Measurements from ENCODE around the gene STAC. TPM values are rescaled to one million over a fixed set of nuclear protein-coding genes. Genes with fewer than 3 reads are reported as not detected.

STAC gene
- total and polyA plus RNA-seq, 9 of the 15 experiments (the other 6 are each of a cell fraction or from before 2014, with no cell fraction given), result 0.11 TPM; not detected in 8

DNA sequence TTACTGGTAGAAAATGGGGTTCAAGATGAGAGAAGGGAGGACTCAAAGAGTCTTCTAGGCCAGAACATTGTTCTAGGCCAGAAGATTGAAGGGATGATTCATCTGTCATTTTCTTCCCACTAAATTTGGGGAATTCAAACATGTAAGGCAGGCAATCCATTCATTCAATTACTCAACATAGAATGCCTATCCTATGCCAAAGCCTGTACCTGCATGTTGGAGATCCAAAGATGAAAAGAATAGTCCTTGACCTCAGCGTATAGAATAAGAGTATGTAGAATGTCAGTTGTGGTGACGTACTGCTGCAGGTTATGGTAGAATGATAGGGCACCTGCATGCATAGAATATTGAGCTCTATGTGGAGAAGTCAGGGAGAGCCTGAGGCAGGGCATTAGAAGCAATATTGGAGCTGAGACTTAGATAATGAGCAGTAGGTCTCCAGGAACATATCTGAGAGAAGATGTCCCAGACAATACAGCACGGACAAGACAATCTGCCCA lies 49.7 kb downstream of the STAC start:
- FAIRE-seq (no peak), ATAC-seq (no peak), DNase-seq (ENCODE audit: extremely low read depth in 1 of 4, low spot score in 3 of 4) (no peak)
- 0% methylated on average over 3 of the region's 3 CpGs for WGBS (ENCODE audit: insufficient coverage, low coverage, missing lambda C conversion rate)
- Histone ChIP-seq H3K9me1 (ENCODE audit: control insufficient read depth, insufficient read depth, low read length) (no peaks in the 10 kb centered on the region), H4K20me1 (replicated peaks; ENCODE audit: control insufficient read depth, insufficient read depth, low read length) (no peaks in the 10 kb centered on the region), H3K9ac (ENCODE audit: insufficient read depth in 1 of 2, low read depth in 2 of 2, low read length in 2 of 2) (no peak overlapping the region), H3K79me2 (ENCODE audit: control insufficient read depth, insufficient read depth, low read length) (no peaks in the 10 kb centered on the region), H3K27me3 (ENCODE audit: control insufficient read depth in 2 of 2, insufficient read depth in 2 of 2, low read length in 2 of 2) (no peaks in the 10 kb centered on the region), H2AFZ (ENCODE audit: low read depth, low read length) (no peak overlapping the region), H3K9me3 (replicated peaks; ENCODE audit: control insufficient read depth, insufficient read depth, low read depth, low read length) (no peaks in the 10 kb centered on the region), H3K4me1 (replicated peaks in 1 of 2; ENCODE audit: control insufficient read depth in 2 of 2, insufficient read depth in 2 of 2, low read length in 2 of 2) (no peaks in the 10 kb centered on the region), H3K4me3 (no peak overlapping the region), H3K36me3 (ENCODE audit: control insufficient read depth, insufficient read depth, low read length) (no peaks in the 10 kb centered on the region), H3K4me2 (ENCODE audit: insufficient read depth, low read length) (no peak overlapping the region), H3K27ac (ENCODE audit: extremely low read depth, low read depth, low read length) (no peak overlapping the region)
- ChIA-PET CTCF (ENCODE audit: low intra/inter-chr PET ratio) (no interaction called here), POLR2A (no interaction called here)
- intact Hi-C loops (cut with micrococcal nuclease), result no loop called here
- BruUV-seq (replicated peaks), result no TSS peak
- in situ Hi-C loops (cut with MboI), result no loop called here
- TF ChIP-seq RFX1 (IDR thresholded peaks at IDR 0.05) (no peak), LCOR (CRISPR knock-in tag; IDR thresholded peaks at IDR 0.05) (no peak), MYNN (IDR thresholded peaks at IDR 0.05) (no peak), MYNN (CRISPR knock-in tag; IDR thresholded peaks at IDR 0.05) (no peak), HDAC2 (IDR thresholded peaks at IDR 0.05) (no peak), ZNF197 (CRISPR knock-in tag; IDR thresholded peaks at IDR 0.05; ENCODE audit: low read depth) (no peak), HLTF (IDR thresholded peaks at IDR 0.05) (no peak)
- TF ChIP-seq, protein P1, sequence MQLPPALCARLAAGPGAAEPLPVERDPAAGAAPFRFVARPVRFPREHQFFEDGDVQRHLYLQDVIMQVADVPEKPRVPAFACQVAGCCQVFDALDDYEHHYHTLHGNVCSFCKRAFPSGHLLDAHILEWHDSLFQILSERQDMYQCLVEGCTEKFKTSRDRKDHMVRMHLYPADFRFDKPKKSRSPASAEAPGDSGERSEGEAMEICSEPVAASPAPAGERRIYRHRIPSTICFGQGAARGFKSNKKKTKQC (CRISPR knock-in tag; IDR thresholded peaks at IDR 0.05), result no peak

DNA sequence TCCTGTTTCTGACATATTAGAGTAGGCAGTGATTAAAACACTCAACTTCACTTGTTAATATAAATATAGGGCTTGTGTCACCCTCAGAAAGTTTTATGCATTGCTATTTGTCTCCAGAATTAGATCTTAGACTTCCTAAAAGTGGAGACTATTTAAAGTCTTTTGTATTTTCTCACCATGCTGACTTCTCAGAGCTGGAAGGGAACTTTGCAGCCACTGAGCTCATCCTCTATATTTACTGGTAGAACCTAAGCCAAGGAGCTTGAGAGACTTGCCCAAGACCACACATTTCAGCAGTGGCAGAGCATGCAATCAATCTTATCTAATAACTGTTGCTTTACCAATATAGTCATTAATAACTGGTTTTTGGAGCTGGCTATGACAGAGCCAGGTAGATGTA lies 53.2 kb downstream of the STAC start:
- TF ChIP-seq, protein P2, sequence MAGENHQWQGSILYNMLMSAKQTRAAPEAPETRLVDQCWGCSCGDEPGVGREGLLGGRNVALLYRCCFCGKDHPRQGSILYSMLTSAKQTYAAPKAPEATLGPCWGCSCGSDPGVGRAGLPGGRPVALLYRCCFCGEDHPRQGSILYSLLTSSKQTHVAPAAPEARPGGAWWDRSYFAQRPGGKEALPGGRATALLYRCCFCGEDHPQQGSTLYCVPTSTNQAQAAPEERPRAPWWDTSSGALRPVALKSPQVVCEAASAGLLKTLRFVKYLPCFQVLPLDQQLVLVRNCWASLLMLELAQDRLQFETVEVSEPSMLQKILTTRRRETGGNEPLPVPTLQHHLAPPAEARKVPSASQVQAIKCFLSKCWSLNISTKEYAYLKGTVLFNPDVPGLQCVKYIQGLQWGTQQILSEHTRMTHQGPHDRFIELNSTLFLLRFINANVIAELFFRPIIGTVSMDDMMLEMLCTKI (IDR thresholded peaks at IDR 0.05; ENCODE audit: partially characterized antibody), result no peak
- TF ChIP-seq, protein P3, sequence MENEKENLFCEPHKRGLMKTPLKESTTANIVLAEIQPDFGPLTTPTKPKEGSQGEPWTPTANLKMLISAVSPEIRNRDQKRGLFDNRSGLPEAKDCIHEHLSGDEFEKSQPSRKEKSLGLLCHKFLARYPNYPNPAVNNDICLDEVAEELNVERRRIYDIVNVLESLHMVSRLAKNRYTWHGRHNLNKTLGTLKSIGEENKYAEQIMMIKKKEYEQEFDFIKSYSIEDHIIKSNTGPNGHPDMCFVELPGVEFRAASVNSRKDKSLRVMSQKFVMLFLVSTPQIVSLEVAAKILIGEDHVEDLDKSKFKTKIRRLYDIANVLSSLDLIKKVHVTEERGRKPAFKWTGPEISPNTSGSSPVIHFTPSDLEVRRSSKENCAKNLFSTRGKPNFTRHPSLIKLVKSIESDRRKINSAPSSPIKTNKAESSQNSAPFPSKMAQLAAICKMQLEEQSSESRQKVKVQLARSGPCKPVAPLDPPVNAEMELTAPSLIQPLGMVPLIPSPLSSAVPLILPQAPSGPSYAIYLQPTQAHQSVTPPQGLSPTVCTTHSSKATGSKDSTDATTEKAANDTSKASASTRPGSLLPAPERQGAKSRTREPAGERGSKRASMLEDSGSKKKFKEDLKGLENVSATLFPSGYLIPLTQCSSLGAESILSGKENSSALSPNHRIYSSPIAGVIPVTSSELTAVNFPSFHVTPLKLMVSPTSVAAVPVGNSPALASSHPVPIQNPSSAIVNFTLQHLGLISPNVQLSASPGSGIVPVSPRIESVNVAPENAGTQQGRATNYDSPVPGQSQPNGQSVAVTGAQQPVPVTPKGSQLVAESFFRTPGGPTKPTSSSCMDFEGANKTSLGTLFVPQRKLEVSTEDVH (IDR thresholded peaks at IDR 0.05; ENCODE audit: low read depth, partially characterized antibody), result no peak
- no peak for TF ChIP-seq EGR1 (conservative IDR thresholded peaks at IDR 0.05)
- H2AFZ ChIP-seq (ENCODE audit: low read depth, low read length), result no peak overlapping the region
- no peaks in the 10 kb centered on the region for H3K4me1 ChIP-seq (replicated peaks in 1 of 2; ENCODE audit: control insufficient read depth in 2 of 2, insufficient read depth in 2 of 2, low read length in 2 of 2)
- ChIA-PET POLR2A (interaction anchor here (0.6 kb wide), 1 partner anchor 1231 kb away, joined by 3 read pairs; no protein-coding TSS in a partner anchor), CTCF (ENCODE audit: low intra/inter-chr PET ratio) (no interaction called here)
- H3K27me3 ChIP-seq (ENCODE audit: control insufficient read depth in 2 of 2, insufficient read depth in 2 of 2, low read length in 2 of 2), result no peaks in the 10 kb centered on the region
- H3K36me3 ChIP-seq (ENCODE audit: control insufficient read depth, insufficient read depth, low read length), result no peaks in the 10 kb centered on the region
- DNase-seq (ENCODE audit: extremely low read depth in 1 of 4, low spot score in 3 of 4) (no peak), ATAC-seq (no peak), FAIRE-seq (no peak)
- H3K9me3 ChIP-seq (replicated peaks; ENCODE audit: control insufficient read depth, insufficient read depth, low read depth, low read length), result no peaks in the 10 kb centered on the region
- H3K9me1 ChIP-seq (ENCODE audit: control insufficient read depth, insufficient read depth, low read length), result no peaks in the 10 kb centered on the region
- intact Hi-C loops (cut with micrococcal nuclease), result no loop called here
- no peak overlapping the region for H3K27ac ChIP-seq (ENCODE audit: extremely low read depth, low read depth, low read length)
- H3K79me2 ChIP-seq (ENCODE audit: control insufficient read depth, insufficient read depth, low read length), result no peaks in the 10 kb centered on the region
- in situ Hi-C loops (cut with MboI), result no loop called here
- H3K4me2 ChIP-seq (ENCODE audit: insufficient read depth, low read length), result no peak overlapping the region
- no TSS peak for BruUV-seq (replicated peaks)
- no peak overlapping the region for H3K9ac ChIP-seq (ENCODE audit: insufficient read depth in 1 of 2, low read depth in 2 of 2, low read length in 2 of 2)
- H4K20me1 ChIP-seq (replicated peaks; ENCODE audit: control insufficient read depth, insufficient read depth, low read length), result no peaks in the 10 kb centered on the region
- H3K4me3 ChIP-seq, result no peak overlapping the region

Data from K562 (cell line).